Ishikawa (cell line): ENCODE data around the gene MANEAL.

Experiments
- CEBPB ChIP-seq: IDR thresholded peaks from 2 replicates; pipeline ENCODE4 v1.6.1; 2012
- CREB1 ChIP-seq: IDR thresholded peaks from 2 replicates; pipeline ENCODE4 v1.6.1; 2012; ENCODE audit warnings: low read depth
- EGR1 ChIP-seq: IDR thresholded peaks from 2 replicates; pipeline ENCODE4 v1.6.1; 2012
- EP300 ChIP-seq: IDR thresholded peaks from 2 replicates; pipeline ENCODE4 v1.6.1; 2012; ENCODE audit warnings: borderline replicate concordance
- FOXM1 ChIP-seq: IDR thresholded peaks from 2 replicates; pipeline ENCODE4 v1.6.1; 2012; ENCODE audit warnings: low read depth, borderline replicate concordance
- MAX ChIP-seq: IDR thresholded peaks from 2 replicates; pipeline ENCODE4 v1.6.1; 2012
- NFIC ChIP-seq: IDR thresholded peaks from 2 replicates; pipeline ENCODE4 v1.6.1; 2012
- RAD21 ChIP-seq: IDR thresholded peaks from 2 replicates; pipeline ENCODE4 v1.6.1; 2012; ENCODE audit warnings: low read depth
- REST ChIP-seq: IDR thresholded peaks from 2 replicates; pipeline ENCODE4 v1.6.1; 2012; ENCODE audit warnings: low read depth, mild to moderate bottlenecking
- TAF1 ChIP-seq: IDR thresholded peaks from 2 replicates; pipeline ENCODE4 v1.6.1; 2012; ENCODE audit warnings: low read depth, mild to moderate bottlenecking
- TCF12 ChIP-seq: IDR thresholded peaks from 2 replicates; pipeline ENCODE4 v1.6.1; 2012; ENCODE audit warnings: low read depth
- TEAD4 ChIP-seq: IDR thresholded peaks from 2 replicates; pipeline ENCODE4 v1.6.1; 2012
- YY1 ChIP-seq: IDR thresholded peaks from 2 replicates; pipeline ENCODE4 v1.6.1; 2012; ENCODE audit warnings: low read depth
- ZBTB7A ChIP-seq: IDR thresholded peaks from 2 replicates; pipeline ENCODE4 v1.6.1; 2012; ENCODE audit warnings: low read depth
- TF ChIP-seq, protein P1 (sequence below): IDR thresholded peaks from 2 replicates; pipeline ENCODE4 v1.6.1; 2012

Gene MANEAL, protein sequence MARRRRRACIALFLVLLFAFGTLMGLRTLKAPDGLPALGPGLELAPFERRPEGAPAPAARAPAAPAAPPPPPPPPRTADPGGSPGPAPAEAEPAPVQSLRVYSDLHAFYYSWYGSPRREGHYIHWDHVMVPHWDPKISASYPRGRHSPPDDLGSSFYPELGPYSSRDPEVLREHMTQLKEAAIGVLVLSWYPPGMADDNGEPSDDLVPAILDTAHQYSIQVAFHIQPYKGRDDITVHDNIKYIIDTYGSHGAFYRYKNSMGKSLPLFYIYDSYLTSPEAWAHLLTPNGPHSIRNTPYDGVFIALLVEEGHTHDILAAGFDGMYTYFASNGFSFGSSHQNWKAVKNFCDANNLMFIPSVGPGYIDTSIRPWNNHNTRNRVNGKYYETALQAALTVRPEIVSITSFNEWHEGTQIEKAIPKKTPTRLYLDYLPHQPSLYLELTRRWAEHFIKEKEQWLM

DNA sequence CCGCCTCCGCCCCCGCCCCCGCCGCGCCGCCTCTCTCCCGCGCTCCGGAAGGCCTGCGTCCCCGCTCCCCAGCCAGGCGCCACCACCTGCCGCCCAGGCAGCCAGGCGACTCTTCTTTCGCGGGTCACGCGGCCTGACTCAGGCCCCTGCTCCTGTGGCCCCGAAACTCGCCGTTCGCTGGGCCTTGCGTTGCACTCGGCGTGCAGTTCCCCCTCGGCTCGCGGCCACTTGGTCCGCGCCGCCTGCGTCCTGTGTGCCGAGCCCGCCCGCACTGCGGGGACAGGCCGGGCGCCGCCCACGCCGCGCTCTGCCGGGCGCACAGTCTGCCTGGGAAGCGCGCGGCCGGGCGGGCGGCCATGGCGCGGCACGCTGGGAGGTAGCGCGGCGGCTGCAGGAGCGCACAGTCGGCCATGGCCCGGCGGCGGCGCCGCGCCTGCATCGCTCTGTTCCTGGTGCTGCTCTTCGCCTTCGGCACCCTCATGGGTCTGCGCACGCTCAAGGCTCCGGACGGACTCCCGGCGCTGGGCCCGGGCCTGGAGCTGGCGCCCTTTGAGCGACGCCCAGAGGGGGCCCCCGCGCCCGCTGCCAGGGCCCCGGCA is at the start of gene MANEAL:
Gene MANEAL, plus strand, starts transcription at position 75 of the 599 bp plus-strand sequence. Its CDS starts 336 bp downstream, at position 411.
- TF ChIP-seq MAX, result peak; percentile 65
- TF ChIP-seq RAD21, result no peak
- peak; percentile 41; the same call in 1 of the 2 replicates for TF ChIP-seq REST
- no peak for TF ChIP-seq CREB1
- TF ChIP-seq EGR1, result peak; percentile 82
- no peak for TF ChIP-seq TEAD4
- TF ChIP-seq FOXM1, result no peak
- no peak for TF ChIP-seq TAF1
- TF ChIP-seq, protein P1, sequence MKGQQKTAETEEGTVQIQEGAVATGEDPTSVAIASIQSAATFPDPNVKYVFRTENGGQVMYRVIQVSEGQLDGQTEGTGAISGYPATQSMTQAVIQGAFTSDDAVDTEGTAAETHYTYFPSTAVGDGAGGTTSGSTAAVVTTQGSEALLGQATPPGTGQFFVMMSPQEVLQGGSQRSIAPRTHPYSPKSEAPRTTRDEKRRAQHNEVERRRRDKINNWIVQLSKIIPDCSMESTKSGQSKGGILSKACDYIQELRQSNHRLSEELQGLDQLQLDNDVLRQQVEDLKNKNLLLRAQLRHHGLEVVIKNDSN, result no peak; the same call in 1 of the 2 replicates
- TF ChIP-seq NFIC, result no peak
- no peak for TF ChIP-seq ZBTB7A
- no peak for TF ChIP-seq EP300
- TF ChIP-seq YY1, result peak; percentile 74
- TF ChIP-seq TCF12, result no peak
- TF ChIP-seq CEBPB, result no peak

GRCh38 chr1:37746806-37747205 is 46.8 kb upstream of the MANEAL start:
- TF ChIP-seq TEAD4 (no peak), YY1 (no peak), REST (no peak), FOXM1 (no peak), EGR1 (no peak), CEBPB (no peak), EP300 (no peak), CREB1 (no peak), ZBTB7A (no peak), TCF12 (no peak), TAF1 (no peak), MAX (no peak), RAD21 (no peak), NFIC (no peak)
- TF ChIP-seq, protein P1, result no peak

GRCh38 chr1:37748565-37748964 is 45.1 kb upstream of the MANEAL start:
- TF ChIP-seq REST, result no peak
- no peak for TF ChIP-seq CREB1
- TF ChIP-seq TEAD4, result no peak
- no peak for TF ChIP-seq ZBTB7A
- no peak for TF ChIP-seq EP300
- no peak for TF ChIP-seq EGR1
- TF ChIP-seq TCF12, result no peak
- TF ChIP-seq FOXM1, result no peak
- no peak for TF ChIP-seq YY1
- TF ChIP-seq NFIC, result no peak
- TF ChIP-seq MAX, result no peak
- no peak for TF ChIP-seq RAD21
- TF ChIP-seq CEBPB, result no peak
- TF ChIP-seq, protein P1, result no peak
- no peak for TF ChIP-seq TAF1
